Neural progenitor cell (in vitro differentiated cells): ENCODE results near the gene OTOGL.

ENCODE experiments used
- EZH2 ChIP-seq: fragments of 200-600 bp; sonication (generic); IDR thresholded peaks from 2 replicates; pipeline ENCODE4 v1.6.1; 2017; ENCODE audit warnings: antibody characterized with exemption, mild to moderate bottlenecking, moderate library complexity
- EZH2phosphoT487 ChIP-seq: fragments of 200-600 bp; sonication (generic); IDR thresholded peaks from 2 replicates; pipeline ENCODE4 v1.6.1; 2017; ENCODE audit warnings: antibody characterized with exemption
- TF ChIP-seq, protein P1 (sequence below): fragments of 200-600 bp; sonication (generic); IDR thresholded peaks from 2 replicates; pipeline ENCODE4 v1.5.1; 2017; ENCODE audit warnings: antibody characterized with exemption, mild to moderate bottlenecking

DNA sequence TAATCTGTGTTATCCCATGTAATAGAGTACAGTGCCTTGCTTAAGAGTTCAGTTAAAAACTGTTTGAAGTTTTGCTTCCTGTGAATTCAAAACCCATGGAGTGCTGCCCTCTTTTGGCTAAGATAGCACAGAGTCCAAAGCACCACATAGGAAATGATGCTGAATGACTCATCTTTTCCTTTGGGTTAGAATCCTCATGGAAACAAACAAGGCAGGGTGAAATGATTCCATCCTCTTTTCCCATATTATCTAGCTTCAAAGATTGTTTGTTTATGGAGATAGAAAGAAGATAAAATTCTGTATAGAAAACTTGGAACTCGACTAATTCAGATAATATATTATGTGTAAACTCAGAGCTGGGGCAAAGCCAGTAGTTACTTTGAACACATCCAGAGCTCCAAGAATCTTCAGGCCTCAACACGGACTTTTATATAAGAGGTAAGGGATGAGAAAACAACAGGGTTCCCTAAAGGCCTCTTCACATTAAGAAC, 87.4 kb downstream of the OTOGL start:
- TF ChIP-seq, protein P1, sequence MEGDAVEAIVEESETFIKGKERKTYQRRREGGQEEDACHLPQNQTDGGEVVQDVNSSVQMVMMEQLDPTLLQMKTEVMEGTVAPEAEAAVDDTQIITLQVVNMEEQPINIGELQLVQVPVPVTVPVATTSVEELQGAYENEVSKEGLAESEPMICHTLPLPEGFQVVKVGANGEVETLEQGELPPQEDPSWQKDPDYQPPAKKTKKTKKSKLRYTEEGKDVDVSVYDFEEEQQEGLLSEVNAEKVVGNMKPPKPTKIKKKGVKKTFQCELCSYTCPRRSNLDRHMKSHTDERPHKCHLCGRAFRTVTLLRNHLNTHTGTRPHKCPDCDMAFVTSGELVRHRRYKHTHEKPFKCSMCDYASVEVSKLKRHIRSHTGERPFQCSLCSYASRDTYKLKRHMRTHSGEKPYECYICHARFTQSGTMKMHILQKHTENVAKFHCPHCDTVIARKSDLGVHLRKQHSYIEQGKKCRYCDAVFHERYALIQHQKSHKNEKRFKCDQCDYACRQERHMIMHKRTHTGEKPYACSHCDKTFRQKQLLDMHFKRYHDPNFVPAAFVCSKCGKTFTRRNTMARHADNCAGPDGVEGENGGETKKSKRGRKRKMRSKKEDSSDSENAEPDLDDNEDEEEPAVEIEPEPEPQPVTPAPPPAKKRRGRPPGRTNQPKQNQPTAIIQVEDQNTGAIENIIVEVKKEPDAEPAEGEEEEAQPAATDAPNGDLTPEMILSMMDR, result peak; percentile 89
- TF ChIP-seq EZH2 (no peak), EZH2phosphoT487 (no peak)
